Esophagus muscularis mucosa (tissue), 3 donors: ENCODE results near the gene MFRP.

Experiments
- EP300 ChIP-seq: sonication (generic); formaldehyde crosslinking; IDR thresholded peaks from one replicate; pipeline ENCODE4 v1.6.1; 2017; ENCODE audit warnings: antibody characterized with exemption
- TF ChIP-seq, protein P1 (sequence below), 3 experiments: fragments of 200-600 bp in 2 of 3; fragments of 450-650 bp in 1 of 3; sonication (generic) in 2 of 3; IDR thresholded peaks; one replicate each; pipeline ENCODE4 v1.5.1; 2017 to 2019; ENCODE audit warnings: antibody characterized with exemption in 3 of 3, mild to moderate bottlenecking in 2 of 3, moderate library complexity in 1 of 3

DNA sequence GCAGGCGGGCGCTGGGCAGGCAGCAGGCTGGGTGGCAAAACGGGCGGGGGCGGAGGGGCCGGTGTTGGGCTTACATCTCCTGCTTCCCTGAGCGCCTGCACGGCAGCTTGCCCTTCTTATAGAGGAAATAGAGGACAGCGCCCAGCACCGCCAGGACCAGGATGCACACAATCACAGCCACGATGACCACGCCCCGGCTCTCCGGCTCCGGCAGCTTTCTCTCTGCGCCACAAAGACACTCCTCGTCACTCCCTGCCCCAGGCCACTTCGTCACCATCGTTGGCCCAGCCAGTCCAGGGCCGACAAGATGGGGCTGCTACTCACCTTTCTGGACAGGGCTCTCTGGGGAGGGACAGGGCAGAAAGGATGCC, 35.8 kb downstream of the MFRP start:
- TF ChIP-seq, protein P1, sequence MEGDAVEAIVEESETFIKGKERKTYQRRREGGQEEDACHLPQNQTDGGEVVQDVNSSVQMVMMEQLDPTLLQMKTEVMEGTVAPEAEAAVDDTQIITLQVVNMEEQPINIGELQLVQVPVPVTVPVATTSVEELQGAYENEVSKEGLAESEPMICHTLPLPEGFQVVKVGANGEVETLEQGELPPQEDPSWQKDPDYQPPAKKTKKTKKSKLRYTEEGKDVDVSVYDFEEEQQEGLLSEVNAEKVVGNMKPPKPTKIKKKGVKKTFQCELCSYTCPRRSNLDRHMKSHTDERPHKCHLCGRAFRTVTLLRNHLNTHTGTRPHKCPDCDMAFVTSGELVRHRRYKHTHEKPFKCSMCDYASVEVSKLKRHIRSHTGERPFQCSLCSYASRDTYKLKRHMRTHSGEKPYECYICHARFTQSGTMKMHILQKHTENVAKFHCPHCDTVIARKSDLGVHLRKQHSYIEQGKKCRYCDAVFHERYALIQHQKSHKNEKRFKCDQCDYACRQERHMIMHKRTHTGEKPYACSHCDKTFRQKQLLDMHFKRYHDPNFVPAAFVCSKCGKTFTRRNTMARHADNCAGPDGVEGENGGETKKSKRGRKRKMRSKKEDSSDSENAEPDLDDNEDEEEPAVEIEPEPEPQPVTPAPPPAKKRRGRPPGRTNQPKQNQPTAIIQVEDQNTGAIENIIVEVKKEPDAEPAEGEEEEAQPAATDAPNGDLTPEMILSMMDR (IDR thresholded peaks at IDR 0.05), result no peak
- TF ChIP-seq EP300, result no peak
